ENCODE measurements around the gene MBNL1.

Gene MBNL1

DNA sequence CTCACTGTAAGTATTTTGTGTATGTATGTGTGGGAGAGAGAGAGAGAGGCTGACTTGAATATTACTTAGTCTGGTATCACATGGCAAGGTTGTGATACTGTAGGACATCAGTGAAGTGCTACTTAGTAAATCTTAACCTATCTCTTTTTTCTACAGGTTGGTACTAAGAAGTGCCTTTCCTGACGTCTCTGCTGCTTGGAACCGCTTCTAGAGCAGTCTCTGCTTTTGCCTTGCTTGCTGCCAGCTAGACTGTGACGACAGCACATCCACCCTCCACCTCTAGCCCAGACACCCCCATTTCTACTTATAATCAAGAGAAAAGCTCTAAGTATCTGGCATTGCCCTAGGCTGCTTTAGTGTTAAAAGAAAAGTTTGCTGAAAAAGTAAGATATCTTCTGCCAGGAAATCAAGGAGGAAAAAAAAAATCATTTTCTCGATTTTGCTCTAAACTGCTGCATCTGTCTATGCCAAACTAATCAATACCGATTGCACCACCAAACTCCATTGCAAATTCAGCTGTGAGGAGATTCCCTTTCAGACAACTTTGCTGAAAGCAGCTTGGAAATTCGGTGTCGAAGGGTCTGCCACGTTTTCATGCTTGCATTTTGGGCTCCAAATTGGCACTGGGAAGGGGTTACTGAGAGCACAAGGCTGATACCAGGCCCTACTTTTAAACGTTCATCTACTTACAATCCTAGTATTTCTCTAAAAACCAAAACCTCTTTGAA lies 30.7 kb downstream of the MBNL1 start:
- peak overlapping the region; percentile 79 for H3K27ac Mint-ChIP-seq
- H3K27me3 Mint-ChIP-seq, result no peaks in the 10 kb centered on the region
- CTCF ChIA-PET, result interaction anchor here (0.5 to 1.2 kb wide), 3 partner anchors 8 to 100 kb away, joined by 3 to 4 read pairs (median 4); no protein-coding TSS in a partner anchor
- DNase-seq, result no peak
- H3K4me1 Mint-ChIP-seq, result peaks cover 76% of the 10 kb centered on the region
- H3K4me3 Mint-ChIP-seq, result peak overlapping the region; percentile 51
- H3K9me3 Mint-ChIP-seq, result no peaks in the 10 kb centered on the region
- peaks cover 53% of the 10 kb centered on the region for H3K36me3 Mint-ChIP-seq

DNA sequence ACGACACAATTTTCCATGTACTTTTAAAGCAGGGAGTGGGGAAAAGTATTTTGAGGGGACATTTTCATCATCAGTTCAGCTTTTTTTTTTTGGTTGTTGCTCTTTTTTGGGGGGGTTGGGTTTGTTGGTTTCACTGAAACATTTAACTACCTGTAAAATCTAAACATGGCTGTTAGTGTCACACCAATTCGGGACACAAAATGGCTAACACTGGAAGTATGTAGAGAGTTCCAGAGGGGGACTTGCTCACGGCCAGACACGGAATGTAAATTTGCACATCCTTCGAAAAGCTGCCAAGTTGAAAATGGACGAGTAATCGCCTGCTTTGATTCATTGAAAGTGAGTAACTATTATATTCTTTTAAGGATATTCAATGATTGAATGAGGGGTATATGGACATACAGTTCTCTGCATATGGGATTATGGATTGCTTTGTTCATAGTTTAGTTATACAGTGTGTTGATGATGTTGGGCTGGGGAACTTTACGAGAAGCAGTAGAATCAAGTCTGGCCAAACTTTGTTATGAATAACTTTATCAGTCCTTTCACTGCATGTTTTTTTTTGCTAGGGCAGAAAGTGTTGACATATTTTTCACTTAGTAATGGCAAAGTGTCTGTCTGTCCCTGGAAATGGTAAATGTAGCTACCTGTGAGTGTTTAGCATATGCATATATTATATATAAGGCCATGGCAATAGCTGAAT lies 31.5 kb downstream of the MBNL1 start:
- Mint-ChIP-seq H3K4me1 (peaks cover 80% of the 10 kb centered on the region), H3K27ac (peak overlapping the region; percentile 79), H3K36me3 (peaks cover 54% of the 10 kb centered on the region), H3K9me3 (no peaks in the 10 kb centered on the region), H3K4me3 (peak overlapping the region; percentile 13), H3K27me3 (no peaks in the 10 kb centered on the region)
- no peak for DNase-seq
- CTCF ChIA-PET, result interaction anchor here (0.5 to 3.3 kb wide), 4 partner anchors 9 to 117 kb away, joined by 3 to 13 read pairs (median 4); no protein-coding TSS in a partner anchor

- Mint-ChIP-seq H3K9me3 (no peaks in the 10 kb centered on the region), H3K4me3 (no peak overlapping the region), H3K36me3 (peaks cover 51% of the 10 kb centered on the region), H3K4me1 (peaks cover 77% of the 10 kb centered on the region), H3K27me3 (no peaks in the 10 kb centered on the region), H3K27ac (peak overlapping the region; percentile 56)
- CTCF ChIA-PET, result interaction anchor here (3.3 kb wide), 1 partner anchor 118 kb away, joined by 13 read pairs; no protein-coding TSS in a partner anchor
- no peak for DNase-seq
Measured at GRCh38 chr3:152301745-152302181, 33.0 kb downstream of the MBNL1 start.

GRCh38 chr3:152302521-152303021 lies 33.8 kb downstream of the MBNL1 start:
- peak overlapping the region; percentile 69 for H3K27ac Mint-ChIP-seq
- peaks cover 77% of the 10 kb centered on the region for H3K4me1 Mint-ChIP-seq
- peak overlapping the region; percentile 14 for H3K4me3 Mint-ChIP-seq
- peaks cover 51% of the 10 kb centered on the region for H3K36me3 Mint-ChIP-seq
- H3K27me3 Mint-ChIP-seq, result no peaks in the 10 kb centered on the region
- DNase-seq, result no peak
- CTCF ChIA-PET, result interaction anchor here (3.3 kb wide), 1 partner anchor 119 kb away, joined by 13 read pairs; no protein-coding TSS in a partner anchor
- no peaks in the 10 kb centered on the region for H3K9me3 Mint-ChIP-seq

DNA sequence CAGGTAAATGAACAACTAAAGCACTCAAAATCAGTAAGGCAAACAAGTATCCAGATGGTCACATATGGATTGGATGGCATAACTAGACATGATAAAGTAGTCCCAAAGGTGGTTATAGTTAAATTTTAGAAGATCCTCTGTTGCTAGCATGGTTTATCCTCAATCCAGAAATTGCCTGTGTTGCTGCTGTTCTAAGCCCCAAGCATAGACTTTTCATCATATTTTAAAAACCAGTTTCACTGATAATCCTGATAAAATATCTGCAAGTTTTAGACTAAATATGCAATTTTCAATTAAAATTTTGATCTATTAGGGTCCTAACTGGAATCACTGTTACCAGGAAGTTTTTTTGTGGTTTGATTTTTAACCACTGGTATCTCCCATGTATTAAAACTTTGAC lies 35.4 kb downstream of the MBNL1 start:
- peaks cover 56% of the 10 kb centered on the region for H3K36me3 Mint-ChIP-seq
- CTCF ChIA-PET, result no interaction called here
- no peaks in the 10 kb centered on the region for H3K9me3 Mint-ChIP-seq
- no peak for DNase-seq
- no peaks in the 10 kb centered on the region for H3K27me3 Mint-ChIP-seq
- H3K4me3 Mint-ChIP-seq, result no peak overlapping the region
- H3K4me1 Mint-ChIP-seq, result peaks cover 77% of the 10 kb centered on the region
- H3K27ac Mint-ChIP-seq, result peak overlapping the region; percentile 22

DNA sequence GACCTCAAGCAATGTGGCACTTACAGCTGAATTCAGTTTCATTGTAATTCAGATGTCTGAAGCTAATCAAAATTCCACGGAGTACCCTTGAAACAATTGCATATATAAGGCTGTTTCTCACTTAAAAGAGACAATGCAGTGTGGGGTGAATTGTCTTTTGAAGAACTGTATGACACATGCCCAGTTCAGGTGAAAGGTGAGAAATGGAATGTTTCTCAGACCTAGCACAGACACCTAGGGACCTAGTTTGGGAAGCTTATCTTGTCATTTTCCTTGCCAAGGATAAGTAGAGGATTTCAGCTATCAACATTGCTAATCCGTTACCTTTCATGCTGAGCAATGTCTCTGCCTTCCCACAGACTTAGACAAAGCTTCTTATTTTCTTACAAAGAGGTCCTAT lies 36.3 kb downstream of the MBNL1 start:
- Mint-ChIP-seq H3K27ac (no peak overlapping the region), H3K27me3 (no peaks in the 10 kb centered on the region), H3K9me3 (no peaks in the 10 kb centered on the region), H3K36me3 (peaks cover 51% of the 10 kb centered on the region), H3K4me3 (no peak overlapping the region), H3K4me1 (peaks cover 77% of the 10 kb centered on the region)
- DNase-seq, result no peak
- CTCF ChIA-PET, result interaction anchor here (1.3 kb wide), 1 partner anchor 119 kb away, joined by 3 read pairs; no protein-coding TSS in a partner anchor

DNA sequence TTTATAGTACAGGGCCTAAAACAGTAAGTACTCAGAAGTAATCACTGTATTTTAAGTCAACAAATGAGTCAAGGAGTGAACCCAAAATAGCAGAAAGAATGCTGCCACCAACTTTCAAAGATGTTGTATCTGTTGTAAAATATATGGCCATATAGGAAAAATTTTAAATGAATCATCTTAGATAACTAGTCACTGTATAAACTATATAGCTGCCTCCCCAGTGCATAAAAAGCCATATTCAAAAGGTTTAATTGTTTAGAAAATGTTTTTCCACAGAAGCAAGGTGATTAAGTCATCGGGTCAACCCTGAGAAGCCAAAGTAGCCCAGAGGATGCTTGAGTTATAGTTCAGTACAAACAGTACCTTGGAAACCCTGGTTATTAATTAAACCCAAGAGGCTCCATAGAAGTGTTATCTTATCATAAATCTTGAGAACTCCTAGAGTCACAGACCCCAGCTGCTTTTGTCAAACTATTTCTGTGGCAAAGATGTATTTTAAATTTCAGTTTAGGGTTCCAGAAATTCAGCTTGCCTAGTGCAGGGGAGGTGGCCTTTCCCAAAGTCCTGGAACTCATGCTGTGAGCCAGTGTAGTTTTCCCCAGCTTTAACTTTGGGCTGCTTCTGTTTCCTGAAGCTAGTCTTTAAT lies 39.2 kb downstream of the MBNL1 start:
- H3K4me1 Mint-ChIP-seq, result peaks cover 63% of the 10 kb centered on the region
- H3K36me3 Mint-ChIP-seq, result peaks cover 41% of the 10 kb centered on the region
- H3K27ac Mint-ChIP-seq, result peak overlapping the region; percentile 49
- DNase-seq, result no peak
- no peak overlapping the region for H3K4me3 Mint-ChIP-seq
- no peaks in the 10 kb centered on the region for H3K9me3 Mint-ChIP-seq
- H3K27me3 Mint-ChIP-seq, result no peaks in the 10 kb centered on the region
- CTCF ChIA-PET, result interaction anchor here (0.7 kb wide), 1 partner anchor 11 kb away, joined by 3 read pairs; no protein-coding TSS in a partner anchor

DNA sequence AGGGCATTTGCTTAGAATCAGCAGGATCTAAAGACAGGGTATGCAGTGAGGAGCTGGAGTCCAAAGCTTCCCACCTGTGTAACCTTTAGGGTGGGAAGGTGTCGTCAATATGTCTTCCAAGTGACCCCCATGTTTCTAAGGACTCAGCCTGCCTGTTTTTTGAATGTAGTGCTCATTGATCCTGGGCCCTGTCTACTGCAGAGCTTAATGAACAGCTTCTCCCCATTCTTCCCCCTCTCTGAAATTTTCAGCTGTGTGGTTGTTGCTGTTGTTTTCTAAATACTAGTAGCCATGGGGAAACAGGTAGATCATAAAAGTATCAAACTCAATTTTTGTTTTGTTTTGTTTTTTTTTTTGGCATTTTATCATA lies 39.7 kb downstream of the MBNL1 start:
- CTCF ChIA-PET, result interaction anchor here (0.7 kb wide), 1 partner anchor 12 kb away, joined by 3 read pairs; no protein-coding TSS in a partner anchor
- DNase-seq, result no peak
- Mint-ChIP-seq H3K27me3 (no peaks in the 10 kb centered on the region), H3K4me1 (peaks cover 66% of the 10 kb centered on the region), H3K36me3 (peaks cover 44% of the 10 kb centered on the region), H3K27ac (peak overlapping the region; percentile 70), H3K4me3 (no peak overlapping the region), H3K9me3 (no peaks in the 10 kb centered on the region)

- H3K4me3 Mint-ChIP-seq, result no peak overlapping the region
Measured at GRCh38 chr3:152309031-152309430, 40.3 kb downstream of the MBNL1 start.

GRCh38 chr3:152309535-152310307 lies 41.0 kb downstream of the MBNL1 start:
- H3K27ac Mint-ChIP-seq, result no peak overlapping the region
- no peak for DNase-seq
- H3K4me1 Mint-ChIP-seq, result peaks cover 67% of the 10 kb centered on the region
- H3K27me3 Mint-ChIP-seq, result no peaks in the 10 kb centered on the region
- no peak overlapping the region for H3K4me3 Mint-ChIP-seq
- peaks cover 50% of the 10 kb centered on the region for H3K36me3 Mint-ChIP-seq
- no peaks in the 10 kb centered on the region for H3K9me3 Mint-ChIP-seq
- CTCF ChIA-PET, result interaction anchor here (1.0 to 1.1 kb wide), 2 partner anchors 126 to 157 kb away, joined by 3 to 5 read pairs; no protein-coding TSS in a partner anchor

More at GRCh38 chr3:152309031-152309430, 40.3 kb downstream of the MBNL1 start:
- H3K27me3 Mint-ChIP-seq, result no peaks in the 10 kb centered on the region
- H3K36me3 Mint-ChIP-seq, result peaks cover 44% of the 10 kb centered on the region
- H3K4me1 Mint-ChIP-seq, result peaks cover 66% of the 10 kb centered on the region
- DNase-seq, result no peak
- H3K9me3 Mint-ChIP-seq, result no peaks in the 10 kb centered on the region
- CTCF ChIA-PET, result interaction anchor here (1.0 to 1.1 kb wide), 2 partner anchors 125 to 158 kb away, joined by 3 to 5 read pairs; no protein-coding TSS in a partner anchor
- peak overlapping the region; percentile 70 for H3K27ac Mint-ChIP-seq

- no peaks in the 10 kb centered on the region for H3K9me3 Mint-ChIP-seq
- no peak for DNase-seq
- no peak overlapping the region for H3K4me3 Mint-ChIP-seq
- H3K4me1 Mint-ChIP-seq, result peaks cover 66% of the 10 kb centered on the region
- H3K27ac Mint-ChIP-seq, result no peak overlapping the region
- CTCF ChIA-PET, result no interaction called here
- H3K27me3 Mint-ChIP-seq, result no peaks in the 10 kb centered on the region
- H3K36me3 Mint-ChIP-seq, result peaks cover 48% of the 10 kb centered on the region
Measured at GRCh38 chr3:152313430-152313829, 44.7 kb downstream of the MBNL1 start.

GRCh38 chr3:152313914-152314313 lies 45.2 kb downstream of the MBNL1 start:
- no peak overlapping the region for H3K27ac Mint-ChIP-seq
- CTCF ChIA-PET, result no interaction called here
- no peaks in the 10 kb centered on the region for H3K9me3 Mint-ChIP-seq
- no peak for DNase-seq
- no peak overlapping the region for H3K4me3 Mint-ChIP-seq
- peaks cover 66% of the 10 kb centered on the region for H3K4me1 Mint-ChIP-seq
- peaks cover 46% of the 10 kb centered on the region for H3K36me3 Mint-ChIP-seq
- no peaks in the 10 kb centered on the region for H3K27me3 Mint-ChIP-seq

DNA sequence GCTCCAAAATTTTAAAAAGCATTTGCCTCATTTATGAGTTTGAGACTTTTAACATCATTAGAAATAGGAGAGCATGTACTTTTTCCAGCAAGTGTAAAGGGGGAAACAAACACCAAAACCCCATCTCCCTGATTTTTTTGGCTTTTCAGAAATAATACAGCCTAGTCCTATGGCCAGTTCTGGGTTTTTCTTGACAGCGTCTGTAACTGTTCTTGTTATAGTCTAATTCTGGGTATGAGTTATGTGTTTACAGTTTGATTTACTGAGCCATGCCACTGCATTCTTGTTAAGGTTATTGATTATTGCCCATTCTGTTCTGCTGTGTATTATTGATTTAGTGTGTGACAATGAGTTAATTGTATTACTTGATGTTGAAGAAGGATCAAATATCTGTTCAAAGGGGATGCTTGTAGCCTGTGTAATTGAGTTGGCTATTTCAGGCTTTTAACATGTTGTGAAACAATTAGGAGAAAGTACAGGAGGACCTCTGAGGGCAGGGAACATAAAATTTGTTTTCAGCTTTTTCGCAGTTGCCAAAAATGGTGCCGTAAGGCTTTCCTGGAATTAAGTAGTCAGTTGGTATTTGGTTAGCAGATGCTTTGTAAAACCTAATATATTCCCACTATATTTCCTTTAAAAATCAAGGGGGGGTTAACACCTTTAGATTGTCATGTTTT lies 46.1 kb downstream of the MBNL1 start:
- Mint-ChIP-seq H3K4me3 (no peak overlapping the region), H3K27ac (peak overlapping the region; percentile 53), H3K27me3 (no peaks in the 10 kb centered on the region), H3K36me3 (peaks cover 47% of the 10 kb centered on the region), H3K9me3 (no peaks in the 10 kb centered on the region), H3K4me1 (peaks cover 65% of the 10 kb centered on the region)
- DNase-seq, result no peak
- CTCF ChIA-PET, result no interaction called here
